ENCODE data around the gene CNTN5.

DNA sequence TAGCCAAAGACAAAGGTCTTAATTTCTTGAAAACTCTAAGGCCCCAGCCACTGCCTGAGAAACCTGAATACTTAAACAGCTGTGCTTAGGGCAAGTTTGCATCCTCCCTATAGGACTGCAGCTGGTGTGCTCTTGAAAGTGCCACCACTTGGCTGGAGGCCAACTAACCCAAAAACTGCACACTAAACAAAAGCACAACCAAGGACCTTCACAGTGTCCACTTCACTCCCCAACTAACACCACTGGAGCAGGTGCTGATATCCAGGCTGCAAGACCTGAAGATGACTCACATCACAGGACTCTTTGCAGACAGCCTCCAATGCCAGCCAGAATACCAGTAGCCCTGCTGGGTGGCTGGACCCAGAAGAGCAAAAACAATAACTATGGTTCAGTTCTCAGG lies 1308.6 kb downstream of the CNTN5 start:
- TF ChIP-seq, protein P1, sequence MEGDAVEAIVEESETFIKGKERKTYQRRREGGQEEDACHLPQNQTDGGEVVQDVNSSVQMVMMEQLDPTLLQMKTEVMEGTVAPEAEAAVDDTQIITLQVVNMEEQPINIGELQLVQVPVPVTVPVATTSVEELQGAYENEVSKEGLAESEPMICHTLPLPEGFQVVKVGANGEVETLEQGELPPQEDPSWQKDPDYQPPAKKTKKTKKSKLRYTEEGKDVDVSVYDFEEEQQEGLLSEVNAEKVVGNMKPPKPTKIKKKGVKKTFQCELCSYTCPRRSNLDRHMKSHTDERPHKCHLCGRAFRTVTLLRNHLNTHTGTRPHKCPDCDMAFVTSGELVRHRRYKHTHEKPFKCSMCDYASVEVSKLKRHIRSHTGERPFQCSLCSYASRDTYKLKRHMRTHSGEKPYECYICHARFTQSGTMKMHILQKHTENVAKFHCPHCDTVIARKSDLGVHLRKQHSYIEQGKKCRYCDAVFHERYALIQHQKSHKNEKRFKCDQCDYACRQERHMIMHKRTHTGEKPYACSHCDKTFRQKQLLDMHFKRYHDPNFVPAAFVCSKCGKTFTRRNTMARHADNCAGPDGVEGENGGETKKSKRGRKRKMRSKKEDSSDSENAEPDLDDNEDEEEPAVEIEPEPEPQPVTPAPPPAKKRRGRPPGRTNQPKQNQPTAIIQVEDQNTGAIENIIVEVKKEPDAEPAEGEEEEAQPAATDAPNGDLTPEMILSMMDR (IDR thresholded peaks at IDR 0.05 in 4 of 5, conservative IDR thresholded peaks at IDR 0.05 in 1 of 5): no peak
- no peak for TF ChIP-seq POLR2A (IDR thresholded peaks at IDR 0.05)

Measured in gastrocnemius medialis (tissue), 4 donors.